ENCODE measurements around the gene OLA1. TPM values are rescaled to one million over a fixed set of nuclear protein-coding genes. Genes with fewer than 3 reads are reported as not detected.

The OLA1 gene
- total and polyA plus RNA-seq, 2 of the 4 experiments (the other 2 are of a cell fraction): 54.7 to 71.2 TPM

GRCh38 chr2:174070281-174070680 is 178.1 kb downstream of the OLA1 start:
- no peak overlapping the region for H3K23ac ChIP-seq (ENCODE audit: low read depth, low read length)
- ATAC-seq (ENCODE audit: low read depth): no peak
- H3K4me2 ChIP-seq (ENCODE audit: low read depth, low read length): no peak overlapping the region
- BruUV-seq (replicated peaks): no TSS peak
- H2AK9ac ChIP-seq (replicated peaks; ENCODE audit: low read depth, low read length, poor library complexity): no peak overlapping the region
- no peak overlapping the region for H3K27ac ChIP-seq (ENCODE audit: insufficient read depth, low read length)
- no peak overlapping the region for H3K4me3 ChIP-seq (ENCODE audit: insufficient read depth, low read depth, low read length)
- H2BK5ac ChIP-seq (ENCODE audit: low read depth, low read length, poor library complexity, severe bottlenecking): no peak overlapping the region
- WGBS, 2 experiments (ENCODE audit: extremely low coverage in 2 of 2, insufficient read length in 1 of 2): no CpG with 5 or more reads among the region's 7 CpGs
- H2AK5ac ChIP-seq (ENCODE audit: low read depth, low read length): no peak overlapping the region
- DNase-seq: no peak
- no peak overlapping the region for H2BK120ac ChIP-seq (ENCODE audit: low read depth, low read length)
- H2BK15ac ChIP-seq (ENCODE audit: low read depth, low read length): no peak overlapping the region
- no peaks in the 10 kb centered on the region for H3K4me1 ChIP-seq (ENCODE audit: control insufficient read depth, insufficient read depth, low read length)
- no peak overlapping the region for H3K4ac ChIP-seq (ENCODE audit: low read depth, low read length)
- dilution Hi-C loops (cut with HindIII; ENCODE audit: low sequenced_read_pairs, unreplicated experiment) (no loop called here), in situ Hi-C loops (cut with MboI; ENCODE audit: low sequenced_read_pairs) (loop anchor here (25.0 kb wide), 1 partner anchor 658 kb away; no protein-coding TSS in a partner anchor), intact Hi-C loops (cut with micrococcal nuclease) (no loop called here)
- H3K14ac ChIP-seq (replicated peaks; ENCODE audit: low read depth, low read length): no peak overlapping the region
- no peak overlapping the region for H4K91ac ChIP-seq (ENCODE audit: insufficient read depth, low read depth, low read length)
- H3K56ac ChIP-seq (ENCODE audit: extremely low read depth, insufficient read depth, low read length): no peak overlapping the region
- no peaks in the 10 kb centered on the region for H3K9me3 ChIP-seq (ENCODE audit: control insufficient read depth, insufficient read depth, low read length)
- no peak overlapping the region for H2AFZ ChIP-seq (replicated peaks; ENCODE audit: low read length, poor library complexity)
- H4K20me1 ChIP-seq (ENCODE audit: insufficient read depth, low read length): no peaks in the 10 kb centered on the region
- TF ChIP-seq RAD21 (IDR thresholded peaks at IDR 0.05; ENCODE audit: low read length): no peak
- no peak for TF ChIP-seq CHD1 (IDR thresholded peaks at IDR 0.05; ENCODE audit: low read depth, low read length)
- TF ChIP-seq, protein P1, sequence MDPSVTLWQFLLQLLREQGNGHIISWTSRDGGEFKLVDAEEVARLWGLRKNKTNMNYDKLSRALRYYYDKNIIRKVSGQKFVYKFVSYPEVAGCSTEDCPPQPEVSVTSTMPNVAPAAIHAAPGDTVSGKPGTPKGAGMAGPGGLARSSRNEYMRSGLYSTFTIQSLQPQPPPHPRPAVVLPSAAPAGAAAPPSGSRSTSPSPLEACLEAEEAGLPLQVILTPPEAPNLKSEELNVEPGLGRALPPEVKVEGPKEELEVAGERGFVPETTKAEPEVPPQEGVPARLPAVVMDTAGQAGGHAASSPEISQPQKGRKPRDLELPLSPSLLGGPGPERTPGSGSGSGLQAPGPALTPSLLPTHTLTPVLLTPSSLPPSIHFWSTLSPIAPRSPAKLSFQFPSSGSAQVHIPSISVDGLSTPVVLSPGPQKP (IDR thresholded peaks at IDR 0.05; ENCODE audit: borderline replicate concordance, low read depth, low read length): no peak
- TF ChIP-seq, protein P2, sequence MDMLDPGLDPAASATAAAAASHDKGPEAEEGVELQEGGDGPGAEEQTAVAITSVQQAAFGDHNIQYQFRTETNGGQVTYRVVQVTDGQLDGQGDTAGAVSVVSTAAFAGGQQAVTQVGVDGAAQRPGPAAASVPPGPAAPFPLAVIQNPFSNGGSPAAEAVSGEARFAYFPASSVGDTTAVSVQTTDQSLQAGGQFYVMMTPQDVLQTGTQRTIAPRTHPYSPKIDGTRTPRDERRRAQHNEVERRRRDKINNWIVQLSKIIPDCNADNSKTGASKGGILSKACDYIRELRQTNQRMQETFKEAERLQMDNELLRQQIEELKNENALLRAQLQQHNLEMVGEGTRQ (IDR thresholded peaks at IDR 0.05; ENCODE audit: low read depth, low read length): no peak
- no peak for TF ChIP-seq POLR2A (IDR thresholded peaks at IDR 0.05; ENCODE audit: low read depth, low read length)
- TF ChIP-seq SMC3 (IDR thresholded peaks at IDR 0.05; ENCODE audit: low read depth, low read length): no peak
- TF ChIP-seq MAFK (IDR thresholded peaks at IDR 0.05; ENCODE audit: low read depth, low read length): no peak
- TF ChIP-seq CEBPB (IDR thresholded peaks at IDR 0.05; ENCODE audit: low read depth, low read length): no peak
- TF ChIP-seq NFE2L2 (IDR thresholded peaks at IDR 0.05; ENCODE audit: low read depth, low read length): no peak
- no peak overlapping the region for H4K5ac ChIP-seq (ENCODE audit: low read depth, low read length)
- no peaks in the 10 kb centered on the region for H3K27me3 ChIP-seq (ENCODE audit: control insufficient read depth, insufficient read depth, low read length)
- peaks cover 3% of the 10 kb centered on the region for H3K9me1 ChIP-seq (ENCODE audit: insufficient read depth, low read length)
- no peak overlapping the region for H4K8ac ChIP-seq (ENCODE audit: low read depth in 2 of 2, low read length in 2 of 2)
- ChIA-PET CTCF (no interaction called here), POLR2A (ENCODE audit: unreplicated experiment) (no interaction called here)
- H2BK20ac ChIP-seq (ENCODE audit: low read depth, low read length): no peak overlapping the region
- H3K36me3 ChIP-seq (ENCODE audit: control insufficient read depth, insufficient read depth, low read length): peaks cover 7% of the 10 kb centered on the region
- no peak overlapping the region for H3K9ac ChIP-seq (ENCODE audit: low read depth, low read length)
- H3K79me1 ChIP-seq (ENCODE audit: low read depth in 1 of 2, low read length in 2 of 2): no peaks in the 10 kb centered on the region
- no peak overlapping the region for H3K18ac ChIP-seq (ENCODE audit: low read depth, low read length)

Data from IMR-90 (cell line).